Thyroid gland (tissue), 4 donors: ENCODE results near the gene HOXC10. TPM values are rescaled to one million over a fixed set of nuclear protein-coding genes. Genes with fewer than 3 reads are reported as not detected.

Source experiments
- DNase-seq, 2 donors: peaks; one replicate each; pipeline ENCODE4 v3.0.0-alpha.2; 2019
- H3K27ac ChIP-seq, 3 donors: fragments of 200-600 bp; sonication (generic); 1 replicate in 2 of 3; 2 replicates in 1 of 3; pipeline ENCODE4 v1.5.1; 2016 to 2019; ENCODE audit warnings: mild to moderate bottlenecking in 1 of 3, moderate library complexity in 1 of 3
- H3K27me3 ChIP-seq: fragments of 200-600 bp; sonication (generic); one replicate; pipeline ENCODE4 v1.5.1; 2019
- H3K36me3 ChIP-seq, 2 donors: fragments of 200-600 bp; sonication (generic); one replicate each; pipeline ENCODE4 v1.5.1; 2016 to 2019
- H3K4me1 ChIP-seq, 2 donors: fragments of 200-600 bp; sonication (generic); one replicate each; pipeline ENCODE4 v1.5.1; 2017 to 2019
- H3K4me3 ChIP-seq, 3 donors: fragments of 200-600 bp; sonication (generic); replicated peaks in 1 of 3; 1 replicate in 2 of 3; 2 replicates in 1 of 3; pipeline ENCODE4 v1.5.1; 2016; ENCODE audit warnings: mild to moderate bottlenecking in 1 of 3
- H3K9me3 ChIP-seq: fragments of 200-600 bp; sonication (generic); one replicate; pipeline ENCODE4 v1.5.1; 2017
- CTCF ChIP-seq, 6 experiments: fragments of 200-600 bp in 3 of 6; fragments of 450-650 bp in 3 of 6; sonication (generic) in 3 of 6; IDR thresholded peaks; one replicate each; pipeline ENCODE4 v1.5.1; 2016 to 2019; ENCODE audit warnings: antibody characterized with exemption in 6 of 6, mild to moderate bottlenecking in 2 of 6, inconsistent platforms in 1 of 6, moderate library complexity in 1 of 6
- POLR2A ChIP-seq, 2 donors: fragments of 450-650 bp; IDR thresholded peaks; one replicate each; pipeline ENCODE4 v1.6.1; 2017; ENCODE audit warnings: antibody characterized with exemption in 2 of 2, mild to moderate bottlenecking in 2 of 2, moderate library complexity in 1 of 2
- WGBS, 2 donors: methylation state at CpG; one replicate each; pipeline ENCODE4 v1.1.5; 2017; 5-methylcytosine and 5-hydroxymethylcytosine counted together
- intact Hi-C: fragments of 100-400 bp; cut with DNase I; formaldehyde crosslinking; loops from one replicate; pipeline ENCODE4 v1.15.1; 2023
- total RNA-seq, 4 donors: library from RNA; depleted of rRNA; stranded (reverse); fragments of >200 nt; gene quantifications; one replicate each; pipeline ENCODE4 v1.2.3, GENCODE V29; 2016

The HOXC10 gene
- total RNA-seq, 4 donors from 2014 or later, result not detected

GRCh38 chr12:54010972-54011664 is 26.2 kb downstream of the HOXC10 start:
- no peak for DNase-seq
- H3K9me3 ChIP-seq, result no peaks in the 10 kb centered on the region
- peaks cover 69% of the 10 kb centered on the region for H3K27me3 ChIP-seq
- 7 to 10% methylated on average over 17 of the region's 17 CpGs for WGBS, 2 donors
- H3K27ac ChIP-seq, result no peak overlapping the region
- no peak overlapping the region for H3K4me3 ChIP-seq
- no peak for TF ChIP-seq POLR2A (IDR thresholded peaks at IDR 0.05)
- TF ChIP-seq CTCF (IDR thresholded peaks at IDR 0.05), result no peak
- intact Hi-C loops, result no loop called here
- H3K36me3 ChIP-seq, result no peaks in the 10 kb centered on the region
- H3K4me1 ChIP-seq, result peaks cover 0 to 16% of the 10 kb centered on the region in 2 donors

DNA sequence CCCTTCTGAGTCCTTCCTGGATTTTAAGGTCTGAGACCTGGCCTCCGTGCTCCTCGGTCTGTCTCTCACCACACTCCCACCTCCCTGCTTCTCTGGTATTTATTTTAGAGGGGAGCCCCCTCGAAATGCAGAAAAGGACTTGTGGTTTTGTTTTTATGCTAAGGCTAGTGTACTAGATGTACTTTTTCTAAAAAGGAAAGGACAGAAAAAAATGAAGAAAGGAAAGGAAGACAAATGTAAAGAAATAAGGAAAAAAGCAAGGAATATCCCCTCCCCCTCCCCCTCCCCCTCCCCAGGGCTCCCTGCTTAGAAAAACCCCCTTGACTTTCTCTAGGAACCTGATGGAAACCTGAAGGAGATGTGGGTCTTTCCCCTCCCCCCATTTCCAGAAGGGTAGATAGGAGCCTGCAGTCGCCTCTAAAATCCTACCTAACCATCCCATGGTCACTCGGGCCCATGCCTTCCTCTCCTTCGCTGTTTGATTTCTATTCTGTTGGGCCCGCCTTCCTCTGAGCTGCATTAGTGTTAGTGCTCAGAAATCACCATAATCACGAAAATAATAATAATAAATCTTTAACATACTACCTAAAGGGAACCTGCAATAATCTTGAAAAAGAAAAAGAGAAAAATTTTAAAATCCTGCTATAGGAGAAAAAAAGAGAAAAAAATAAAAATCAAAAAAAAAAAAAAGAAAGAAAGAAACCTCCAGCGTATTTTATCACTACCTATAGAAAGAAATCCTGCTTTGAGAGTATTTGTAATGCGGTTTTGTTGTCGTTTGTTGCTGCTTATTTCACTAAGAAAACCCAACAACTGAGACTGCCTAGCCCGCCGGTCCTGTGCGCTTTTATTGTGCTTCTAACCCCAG is 27.0 kb downstream of the HOXC10 start:
- Histone ChIP-seq H3K27ac (no peak overlapping the region), H3K9me3 (no peaks in the 10 kb centered on the region), H3K36me3 (no peaks in the 10 kb centered on the region), H3K4me3 (no peak overlapping the region), H3K27me3 (peaks cover 69% of the 10 kb centered on the region), H3K4me1 (peaks cover 0 to 9% of the 10 kb centered on the region in 2 donors)
- no peak for TF ChIP-seq POLR2A (IDR thresholded peaks at IDR 0.05)
- intact Hi-C loops, result no loop called here
- WGBS, 2 donors, result 18 to 29% methylated on average over 14 of the region's 14 CpGs
- DNase-seq, result no peak

DNA sequence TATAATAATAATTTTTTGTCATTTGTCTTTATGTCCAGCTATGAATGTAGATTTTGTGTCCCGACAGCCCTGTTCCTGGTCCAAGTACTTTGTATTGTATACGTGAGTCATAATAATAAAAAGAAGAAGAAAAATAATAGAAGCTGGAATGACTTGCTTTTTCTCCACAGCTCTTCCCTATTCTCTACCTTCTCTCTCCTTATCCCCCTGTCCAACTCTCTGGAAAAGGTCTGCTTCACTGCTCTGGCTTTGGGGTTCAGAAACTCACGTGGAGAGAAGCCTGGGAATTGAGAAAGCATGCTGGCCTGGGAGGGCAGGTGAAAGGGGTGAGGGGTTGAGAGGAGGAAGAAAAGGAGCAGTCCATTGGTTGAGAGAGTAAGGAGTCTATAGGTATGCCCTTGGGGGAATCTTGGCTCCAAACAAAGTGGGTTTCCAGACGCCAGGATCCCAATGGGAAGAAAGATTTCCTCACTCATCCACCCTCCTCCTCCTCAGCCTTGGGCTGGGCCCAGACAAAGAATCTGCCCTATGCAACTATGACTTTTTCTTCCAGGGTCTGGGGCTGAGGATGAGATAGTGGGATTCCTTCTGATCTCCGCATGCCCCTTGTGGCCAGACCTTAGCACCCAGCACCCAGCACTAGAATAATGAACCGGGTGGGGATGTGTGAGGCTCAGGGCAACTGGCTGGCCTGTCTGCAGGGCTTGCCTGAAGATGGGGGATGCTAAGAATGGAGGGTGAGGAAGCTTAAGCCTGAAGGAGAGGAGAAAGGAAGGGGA is 27.9 kb downstream of the HOXC10 start:
- no peak overlapping the region for H3K4me3 ChIP-seq
- TF ChIP-seq CTCF (IDR thresholded peaks at IDR 0.05) (no peak), POLR2A (IDR thresholded peaks at IDR 0.05) (no peak)
- no peak for DNase-seq
- no peaks in the 10 kb centered on the region for H3K36me3 ChIP-seq
- no peaks in the 10 kb centered on the region for H3K9me3 ChIP-seq
- peaks cover 75% of the 10 kb centered on the region for H3K27me3 ChIP-seq
- intact Hi-C loops, result no loop called here
- no peak overlapping the region for H3K27ac ChIP-seq
- 15 to 23% methylated on average over 6 of the region's 6 CpGs for WGBS, 2 donors
- H3K4me1 ChIP-seq, result peaks cover 6 to 17% of the 10 kb centered on the region in 2 donors

DNA sequence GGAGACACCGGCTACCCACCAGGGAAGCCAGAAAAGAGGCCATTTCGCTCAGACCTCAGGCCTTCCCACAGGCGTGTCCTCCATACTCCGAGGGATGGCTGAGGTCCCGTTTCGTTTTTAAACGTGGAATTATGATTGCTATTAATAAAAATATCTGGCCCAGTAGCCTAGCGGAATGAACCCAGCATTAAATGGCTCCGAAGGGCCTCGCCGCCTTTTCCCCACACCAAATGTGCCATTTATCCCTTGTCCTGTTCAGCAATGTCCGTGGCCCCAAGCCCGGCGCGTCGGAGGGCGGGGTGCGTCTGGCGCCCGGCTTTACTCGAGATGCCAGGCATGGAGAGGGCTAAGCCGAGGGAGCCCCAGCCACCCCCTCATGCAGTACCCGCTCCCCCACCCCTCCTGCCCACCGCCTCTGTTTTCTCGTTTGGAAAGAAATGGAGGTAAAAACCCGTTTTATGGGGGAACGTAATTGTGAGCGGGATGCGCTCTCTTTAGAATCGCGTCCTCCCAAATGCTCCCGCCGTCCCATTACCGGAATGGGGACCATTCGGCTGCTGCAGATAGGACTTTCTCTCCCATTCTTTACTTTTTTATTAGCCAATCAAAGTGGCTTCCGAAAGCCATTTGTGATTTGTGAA is 29.6 kb downstream of the HOXC10 start:
- Histone ChIP-seq H3K4me3 (no peak overlapping the region), H3K9me3 (no peaks in the 10 kb centered on the region), H3K27me3 (peaks cover 73% of the 10 kb centered on the region), H3K36me3 (no peaks in the 10 kb centered on the region), H3K27ac (no peak overlapping the region), H3K4me1 (peaks cover 6 to 26% of the 10 kb centered on the region in 2 donors)
- DNase-seq, result no peak
- intact Hi-C loops, result no loop called here
- WGBS, 2 donors, result 10 to 18% methylated on average over 36 of the region's 36 CpGs
- TF ChIP-seq POLR2A (IDR thresholded peaks at IDR 0.05) (no peak), CTCF (IDR thresholded peaks at IDR 0.05) (no peak)
